ENCODE results near the gene CORO2B. TPM values are rescaled to one million over a fixed set of nuclear protein-coding genes. Genes with fewer than 3 reads are reported as not detected.

The CORO2B gene
- total and polyA plus RNA-seq, 10 donors, result 0.93 to 8.8 (median 3.6) TPM

DNA sequence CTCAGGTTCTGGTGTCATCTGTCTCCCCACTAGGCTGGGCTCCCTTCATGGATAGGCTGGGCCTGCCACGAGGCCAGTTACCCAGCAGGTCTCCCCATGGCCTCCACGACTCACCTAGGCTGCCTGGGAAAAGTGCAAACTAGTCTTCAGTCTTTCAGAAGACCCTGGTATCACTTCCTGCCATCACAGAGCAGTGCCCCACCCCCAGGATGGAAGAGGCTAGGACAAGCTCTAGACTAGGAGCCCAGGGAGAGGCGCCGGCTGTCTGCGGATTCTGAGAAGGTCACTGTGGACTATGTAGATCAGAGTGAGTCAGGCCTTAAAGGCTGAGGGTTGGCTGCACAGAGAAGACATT is 63.7 kb downstream of the CORO2B start:
- 73 to 89% (median 85%) methylated on average over 4 to 5 of the region's 5 CpGs for WGBS, 5 donors
- peak; percentile 64 for DNase-seq
- H3K27ac ChIP-seq, result no peak overlapping the region

DNA sequence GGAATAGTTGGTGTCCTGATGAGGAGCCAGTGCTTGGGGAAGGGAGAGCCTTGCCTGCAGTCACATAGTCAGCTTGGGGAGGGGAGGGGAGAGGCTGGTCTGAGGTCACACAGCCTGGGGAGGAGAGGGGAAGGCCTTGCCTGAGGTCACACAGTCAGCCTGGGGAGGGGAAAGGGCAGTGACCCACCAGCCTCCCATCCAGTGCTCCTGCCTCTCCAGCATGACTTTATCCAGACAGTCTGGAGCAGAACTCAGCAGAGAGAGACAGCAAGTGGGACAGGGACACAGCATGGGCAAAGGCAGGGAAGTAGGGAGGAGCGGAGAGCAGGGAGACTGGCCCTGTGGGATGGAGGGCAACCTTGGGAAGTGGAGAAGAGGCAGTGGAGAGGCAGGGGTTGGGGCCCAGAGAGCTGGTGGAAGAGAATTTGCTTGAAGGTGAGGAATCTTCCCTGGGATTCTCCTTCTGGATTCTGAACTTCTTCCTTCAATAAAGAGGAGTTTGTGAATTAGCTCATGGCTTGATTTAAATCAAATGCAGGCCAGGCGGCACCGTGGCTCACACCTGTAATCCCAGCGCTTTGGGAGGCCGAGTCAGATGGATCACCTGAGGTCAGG is 64.5 kb downstream of the CORO2B start:
- Histone ChIP-seq H3K4me3 (no peak overlapping the region), H3K36me3 (no peaks in the 10 kb centered on the region), H3K27ac (no peak overlapping the region), H3K27me3 (replicated peaks in 1 of 7) (no peaks in the 10 kb centered on the region), H3K4me1 (peaks cover 0 to 6% (median 0%) of the 10 kb centered on the region in 6 donors), H3K9me3 (no peaks in the 10 kb centered on the region)
- peak in 1 of 3 donors; percentile 10 for TF ChIP-seq POLR2AphosphoS5 (IDR thresholded peaks at IDR 0.05)
- TF ChIP-seq, protein P1, sequence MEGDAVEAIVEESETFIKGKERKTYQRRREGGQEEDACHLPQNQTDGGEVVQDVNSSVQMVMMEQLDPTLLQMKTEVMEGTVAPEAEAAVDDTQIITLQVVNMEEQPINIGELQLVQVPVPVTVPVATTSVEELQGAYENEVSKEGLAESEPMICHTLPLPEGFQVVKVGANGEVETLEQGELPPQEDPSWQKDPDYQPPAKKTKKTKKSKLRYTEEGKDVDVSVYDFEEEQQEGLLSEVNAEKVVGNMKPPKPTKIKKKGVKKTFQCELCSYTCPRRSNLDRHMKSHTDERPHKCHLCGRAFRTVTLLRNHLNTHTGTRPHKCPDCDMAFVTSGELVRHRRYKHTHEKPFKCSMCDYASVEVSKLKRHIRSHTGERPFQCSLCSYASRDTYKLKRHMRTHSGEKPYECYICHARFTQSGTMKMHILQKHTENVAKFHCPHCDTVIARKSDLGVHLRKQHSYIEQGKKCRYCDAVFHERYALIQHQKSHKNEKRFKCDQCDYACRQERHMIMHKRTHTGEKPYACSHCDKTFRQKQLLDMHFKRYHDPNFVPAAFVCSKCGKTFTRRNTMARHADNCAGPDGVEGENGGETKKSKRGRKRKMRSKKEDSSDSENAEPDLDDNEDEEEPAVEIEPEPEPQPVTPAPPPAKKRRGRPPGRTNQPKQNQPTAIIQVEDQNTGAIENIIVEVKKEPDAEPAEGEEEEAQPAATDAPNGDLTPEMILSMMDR (IDR thresholded peaks at IDR 0.05 in 8 of 11, conservative IDR thresholded peaks at IDR 0.05 in 3 of 11), result no peak
- WGBS, 5 donors, result 87 to 99% (median 93%) methylated on average over 5 of the region's 5 CpGs
- peak; percentile 58 for DNase-seq
- intact Hi-C loops (cut with DNase I; ENCODE audit: low total_unique reads), result no loop called here

More for the DNA sequence above, 63.7 kb downstream of the CORO2B start:
- H3K4me3 ChIP-seq, result no peak overlapping the region
- TF ChIP-seq POLR2A (IDR thresholded peaks at IDR 0.05) (no peak), POLR2AphosphoS5 (IDR thresholded peaks at IDR 0.05) (no peak)
- TF ChIP-seq, protein P1 (IDR thresholded peaks at IDR 0.05 in 8 of 11, conservative IDR thresholded peaks at IDR 0.05 in 3 of 11), result no peak
- peaks cover 0 to 12% (median 0%) of the 10 kb centered on the region in 6 donors for H3K4me1 ChIP-seq
- H3K36me3 ChIP-seq, result no peaks in the 10 kb centered on the region
- intact Hi-C loops (cut with DNase I; ENCODE audit: low total_unique reads), result no loop called here
- no peaks in the 10 kb centered on the region for H3K9me3 ChIP-seq
- no peaks in the 10 kb centered on the region for H3K27me3 ChIP-seq (replicated peaks in 1 of 7)

DNA sequence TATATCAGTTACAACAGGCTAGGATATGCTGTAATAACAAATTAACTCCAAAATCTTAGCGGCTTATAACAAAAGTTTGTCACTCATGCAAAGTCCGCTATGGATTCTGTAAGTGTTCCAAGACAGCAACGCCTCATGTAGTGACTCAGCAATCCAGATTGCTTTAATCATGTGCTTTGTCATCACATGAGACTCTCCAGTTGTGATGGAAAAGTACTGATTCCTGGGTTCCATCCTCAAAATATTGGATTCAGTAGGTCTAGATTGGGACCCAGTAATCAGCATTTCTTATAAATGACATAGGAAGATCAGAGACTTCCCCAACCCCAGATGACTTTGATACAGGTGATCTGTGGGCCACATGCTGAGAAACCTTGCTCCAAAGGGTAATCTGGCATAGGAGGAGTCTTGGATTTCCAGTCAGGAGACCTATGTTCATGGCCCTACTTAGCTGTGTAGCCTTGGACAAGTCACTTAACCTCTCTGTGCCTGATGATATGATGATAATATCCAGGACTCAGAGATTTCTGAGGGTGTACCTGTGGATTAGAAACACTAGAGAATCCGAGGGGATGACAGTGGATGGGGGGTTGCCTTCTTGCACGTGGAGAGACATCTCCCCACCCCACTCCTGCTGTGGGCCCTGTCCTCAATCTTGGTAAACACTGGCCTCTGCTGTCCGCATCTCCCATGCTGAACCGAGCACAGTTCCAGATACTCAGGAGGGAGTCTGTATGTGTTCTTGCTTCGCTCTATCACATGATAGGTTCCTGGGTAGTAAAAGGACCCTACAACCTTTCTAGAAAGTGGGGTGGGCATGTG is 65.5 kb downstream of the CORO2B start:
- H3K36me3 ChIP-seq, result no peaks in the 10 kb centered on the region
- WGBS, 5 donors, result 71 to 88% (median 81%) methylated on average over 7 to 8 of the region's 8 CpGs
- no peak for DNase-seq
- TF ChIP-seq, protein P1 (IDR thresholded peaks at IDR 0.05 in 8 of 11, conservative IDR thresholded peaks at IDR 0.05 in 3 of 11), result no peak
- TF ChIP-seq POLR2A (IDR thresholded peaks at IDR 0.05) (no peak), POLR2AphosphoS5 (IDR thresholded peaks at IDR 0.05) (no peak)
- peaks cover 0 to 4% (median 0%) of the 10 kb centered on the region in 6 donors for H3K4me1 ChIP-seq
- no peaks in the 10 kb centered on the region for H3K9me3 ChIP-seq
- no peak overlapping the region for H3K27ac ChIP-seq
- intact Hi-C loops (cut with DNase I; ENCODE audit: low total_unique reads), result no loop called here
- H3K4me3 ChIP-seq, result no peak overlapping the region
- H3K27me3 ChIP-seq (replicated peaks in 1 of 7), result no peaks in the 10 kb centered on the region

DNA sequence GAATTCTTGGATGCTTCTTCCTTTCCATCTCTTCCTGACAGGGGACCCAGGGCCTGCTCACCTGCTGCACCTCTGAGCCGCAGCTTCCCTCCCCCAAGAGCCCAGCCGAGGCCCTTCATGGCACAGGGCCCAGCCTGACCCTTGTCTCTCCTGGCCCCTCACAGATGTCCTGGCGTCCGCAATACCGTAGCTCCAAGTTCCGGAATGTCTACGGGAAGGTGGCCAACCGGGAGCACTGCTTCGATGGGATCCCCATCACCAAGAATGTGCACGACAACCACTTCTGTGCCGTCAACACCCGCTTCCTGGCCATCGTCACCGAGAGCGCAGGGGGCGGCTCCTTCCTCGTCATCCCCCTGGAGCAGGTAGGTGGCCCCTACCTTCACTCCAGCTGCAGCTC is 66.2 kb downstream of the CORO2B start:
- Histone ChIP-seq H3K27me3 (replicated peaks in 1 of 7) (no peaks in the 10 kb centered on the region), H3K4me1 (peaks cover 0 to 4% (median 0%) of the 10 kb centered on the region in 6 donors), H3K27ac (no peak overlapping the region), H3K36me3 (no peaks in the 10 kb centered on the region), H3K4me3 (no peak overlapping the region), H3K9me3 (no peaks in the 10 kb centered on the region)
- 89 to 95% (median 94%) methylated on average over 17 of the region's 17 CpGs for WGBS, 5 donors
- DNase-seq, result peak; percentile 57
- intact Hi-C loops (cut with DNase I; ENCODE audit: low total_unique reads), result no loop called here
- TF ChIP-seq POLR2A (IDR thresholded peaks at IDR 0.05), result no peak
- TF ChIP-seq, protein P1 (IDR thresholded peaks at IDR 0.05 in 8 of 11, conservative IDR thresholded peaks at IDR 0.05 in 3 of 11), result no peak
- TF ChIP-seq POLR2AphosphoS5 (IDR thresholded peaks at IDR 0.05), result no peak
